HCT116 (cell line): ENCODE measurements around the gene OPN4. TPM values are rescaled to one million over a fixed set of nuclear protein-coding genes. Genes with fewer than 3 reads are reported as not detected.

ENCODE experiments used
- ATAC-seq: fragments of 200-7000 bp; cut with Tn5 transposase; 2 replicates; pipeline ENCODE4 v1.9.1; 2020; ENCODE audit warnings: mild to moderate bottlenecking, moderate library complexity
- BruUV-seq: library from RNA; stranded (reverse); fragments of 400-500 nt; replicated peaks from 2 replicates; lab custom pipeline; 2021; lab: Mats Ljungman, UMichigan
- CTCF ChIA-PET: fragments of 300-600 bp; sonication (Branson Sonifier 250); formaldehyde crosslinking; loops from one replicate; lab custom pipeline; 2021; ENCODE audit warnings: antibody characterized with exemption; lab: Charles Lee
- POLR2A ChIA-PET: fragments of 300-600, 350-600 bp; sonication (Branson Sonifier 250); formaldehyde crosslinking; loops from one replicate; lab custom pipeline; 2021; ENCODE audit warnings: antibody characterized with exemption; lab: Charles Lee
- RAD21 ChIA-PET, 2 experiments: fragments of 300-600 bp; sonication (Branson Sonifier 250); formaldehyde crosslinking; loops; one replicate each; lab custom pipeline; 2023; ENCODE audit warnings: low total read pairs in 2 of 2; ENCODE audit not compliant: uncharacterized antibody in 2 of 2, unreplicated experiment in 2 of 2, low non-redundant PET in 1 of 2; lab: Charles Lee
- DNase-seq: peaks from one replicate; pipeline ENCODE4 v3.0.0-alpha.2; 2010; ENCODE audit warnings: low read depth, low spot score
- H2AFZ ChIP-seq: fragments of 200-600 bp; shearing (Covaris generic), sonication (generic); 2 replicates; pipeline ENCODE4 v1.6.1; 2017; ENCODE audit warnings: low read depth, mixed run types, mixed read lengths, antibody characterized with exemption, low read length; ENCODE audit not compliant: poor library complexity, severe bottlenecking
- H3K27ac ChIP-seq: 2 replicates; pipeline ENCODE4 v1.5.1; 2012; ENCODE audit warnings: low read depth, low read length
- H3K27me3 ChIP-seq: fragments of 200-600 bp; sonication (generic); 2 replicates; pipeline ENCODE4 v1.6.1; 2016; ENCODE audit warnings: mixed run types, low read length, mixed read lengths; ENCODE audit not compliant: insufficient read depth
- H3K36me3 ChIP-seq, 2 experiments: fragments of 200-500 bp in 1 of 2; fragments of 200-600 bp in 1 of 2; sonication (Bioruptor generic) in 1 of 2; sonication (generic) in 1 of 2; 2 replicates each; pipeline versions ENCODE4 v1.5.1 to v1.6.1; 2014 to 2016; ENCODE audit warnings: low read length in 2 of 2, inconsistent platforms in 1 of 2, mixed read lengths in 1 of 2, mixed run types in 1 of 2; ENCODE audit not compliant: insufficient read depth in 2 of 2, control insufficient read depth in 1 of 2
- H3K4me1 ChIP-seq, 2 experiments: fragments of 200-600 bp in 1 of 2; sonication (generic) in 1 of 2; 2 replicates each; pipeline versions ENCODE4 v1.5.1 to v1.6.1; 2012 to 2017; ENCODE audit warnings: low read length in 2 of 2, inconsistent platforms in 1 of 2, mild to moderate bottlenecking in 1 of 2, mixed read lengths in 1 of 2, mixed run types in 1 of 2, moderate library complexity in 1 of 2; ENCODE audit not compliant: insufficient read depth in 2 of 2, control insufficient read depth in 1 of 2
- H3K4me2 ChIP-seq: fragments of 200-600 bp; sonication (generic); 2 replicates; pipeline ENCODE4 v1.6.1; 2017; ENCODE audit warnings: mixed run types, low read length, mixed read lengths
- H3K4me3 ChIP-seq, 2 experiments: fragments of 200-600 bp in 1 of 2; sonication (generic) in 1 of 2; replicated peaks in 1 of 2; 2 replicates each; pipeline ENCODE4 v1.5.1; 2011 to 2016; ENCODE audit warnings: low read length in 2 of 2, control low read depth in 1 of 2, low read depth in 1 of 2, mild to moderate bottlenecking in 1 of 2, mixed read lengths in 1 of 2, mixed run types in 1 of 2
- H3K79me2 ChIP-seq: fragments of 200-600 bp; sonication (generic); 2 replicates; pipeline ENCODE4 v1.6.1; 2017; ENCODE audit warnings: mild to moderate bottlenecking, mixed run types, low read length, moderate library complexity, mixed read lengths; ENCODE audit not compliant: insufficient read depth
- H3K9ac ChIP-seq: fragments of 200-600 bp; sonication (generic); 2 replicates; pipeline ENCODE4 v1.6.1; 2016; ENCODE audit warnings: low read length, mixed read lengths
- H3K9me2 ChIP-seq: fragments of 200-600 bp; sonication (generic), shearing (Covaris generic); 2 replicates; pipeline ENCODE4 v1.6.1; 2017; ENCODE audit warnings: mixed run types, mild to moderate bottlenecking, moderate library complexity; ENCODE audit not compliant: insufficient read depth
- H3K9me3 ChIP-seq, 2 experiments: fragments of 200-500 bp in 1 of 2; fragments of 200-600 bp in 1 of 2; sonication (Bioruptor generic) in 1 of 2; sonication (generic) in 1 of 2; 2 replicates each; pipeline ENCODE4 v1.6.1; 2014 to 2017; ENCODE audit warnings: low read length in 2 of 2, mixed read lengths in 2 of 2, inconsistent platforms in 1 of 2, low read depth in 1 of 2, mild to moderate bottlenecking in 1 of 2, mixed run types in 1 of 2, moderate library complexity in 1 of 2; ENCODE audit not compliant: control insufficient read depth in 1 of 2, insufficient read depth in 1 of 2
- H4K20me1 ChIP-seq: fragments of 200-600 bp; sonication (generic), shearing (Covaris generic); 2 replicates; pipeline ENCODE4 v1.6.1; 2017; ENCODE audit warnings: mixed run types, mild to moderate bottlenecking, moderate library complexity; ENCODE audit not compliant: insufficient read depth
- ATF3 ChIP-seq: IDR thresholded peaks from 2 replicates; pipeline ENCODE4 v1.6.1; 2012
- CBX3 ChIP-seq: IDR thresholded peaks from 2 replicates; pipeline ENCODE4 v1.6.1; 2012; ENCODE audit warnings: low read depth
- CEBPB ChIP-seq: IDR thresholded peaks from 2 replicates; pipeline ENCODE4 v1.6.1; 2012; ENCODE audit warnings: low read depth
- EGR1 ChIP-seq: IDR thresholded peaks from 2 replicates; pipeline ENCODE4 v1.6.1; 2012; ENCODE audit warnings: low read depth
- ELF1 ChIP-seq: IDR thresholded peaks from 2 replicates; pipeline ENCODE4 v1.6.1; 2012; ENCODE audit warnings: low read depth, borderline replicate concordance
- EZH2 ChIP-seq: fragments of 200-600 bp; sonication (generic); IDR thresholded peaks from 2 replicates; pipeline ENCODE4 v1.6.1; 2017; ENCODE audit warnings: antibody characterized with exemption, mixed run types
- EZH2phosphoT487 ChIP-seq: fragments of 200-600 bp; IDR thresholded peaks from 2 replicates; pipeline ENCODE4 v1.6.1; 2018; ENCODE audit warnings: antibody characterized with exemption, borderline replicate concordance
- FOSL1 ChIP-seq: IDR thresholded peaks from 2 replicates; pipeline ENCODE4 v1.6.1; 2012; ENCODE audit warnings: low read depth
- JUND ChIP-seq: IDR thresholded peaks from 2 replicates; pipeline ENCODE4 v1.6.1; 2012
- MAX ChIP-seq: IDR thresholded peaks from 2 replicates; pipeline ENCODE4 v1.6.1; 2012
- POLR2A ChIP-seq: IDR thresholded peaks from 2 replicates; pipeline ENCODE4 v1.7.0; 2011; ENCODE audit warnings: borderline replicate concordance; ENCODE audit not compliant: insufficient read depth, insufficient read length; ENCODE audit errors: extremely low read depth
- POLR2AphosphoS5 ChIP-seq: IDR thresholded peaks from 2 replicates; pipeline ENCODE4 v1.6.1; 2011; ENCODE audit warnings: mild to moderate bottlenecking, low read depth, low read length, moderate library complexity
- RAD21 ChIP-seq: IDR thresholded peaks from 2 replicates; pipeline ENCODE4 v1.6.1; 2012; ENCODE audit warnings: low read depth, mild to moderate bottlenecking
- REST ChIP-seq: IDR thresholded peaks from 2 replicates; pipeline ENCODE4 v1.6.1; 2012; ENCODE audit warnings: low read depth
- SIN3A ChIP-seq: IDR thresholded peaks from 2 replicates; pipeline ENCODE4 v1.6.1; 2012; ENCODE audit warnings: low read depth
- SP1 ChIP-seq: IDR thresholded peaks from 2 replicates; pipeline ENCODE4 v1.6.1; 2012; ENCODE audit warnings: low read depth
- SRF ChIP-seq: IDR thresholded peaks from 2 replicates; pipeline ENCODE4 v1.6.1; 2012; ENCODE audit warnings: low read depth
- TCF7L2 ChIP-seq: IDR thresholded peaks from 2 replicates; pipeline ENCODE4 v1.7.0; 2011; ENCODE audit warnings: borderline replicate concordance, inconsistent platforms; ENCODE audit not compliant: insufficient read depth, insufficient read length; ENCODE audit errors: extremely low read depth
- YY1 ChIP-seq: IDR thresholded peaks from 2 replicates; pipeline ENCODE4 v1.6.1; 2011; ENCODE audit warnings: low read length, low read depth, moderate library complexity, mild to moderate bottlenecking; ENCODE audit not compliant: insufficient replicate concordance; ENCODE audit errors: extremely low read depth
- ZFX ChIP-seq: fragments of 450-650 bp; IDR thresholded peaks from 2 replicates; pipeline ENCODE4 v1.6.1; 2017
- intact Hi-C: fragments of 100-400 bp; cut with micrococcal nuclease; formaldehyde crosslinking; loops from 2 replicates; pipeline ENCODE4 v1.10.0; 2022
- total RNA-seq: library from RNA; stranded (reverse); gene quantifications from one replicate; pipeline ENCODE4 v1.2.1, GENCODE V29; 2021; ENCODE audit not compliant: unreplicated experiment

The OPN4 gene
- total RNA-seq, 1 experiment from 2014 or later: not detected

DNA sequence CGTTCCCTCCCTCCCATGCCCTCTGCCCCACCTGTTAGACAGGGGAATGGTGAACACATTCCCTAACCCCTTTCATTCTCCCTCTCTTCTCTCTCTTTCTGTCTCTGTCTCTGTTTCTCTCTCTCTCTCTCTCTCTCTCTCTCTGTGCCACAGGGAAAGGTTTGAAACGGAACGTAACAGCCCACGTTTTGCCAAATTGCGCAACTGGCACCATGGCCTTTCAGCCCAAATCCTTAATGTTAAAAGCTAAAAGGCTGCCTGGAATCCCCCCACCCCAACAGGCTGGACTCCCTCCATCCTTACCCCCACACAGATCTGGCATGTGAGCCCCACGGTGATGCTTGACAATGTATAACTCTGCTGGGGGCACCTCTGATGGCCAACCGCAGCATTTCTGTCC, 44.8 kb downstream of the OPN4 start (continued):
- no peak for TF ChIP-seq SP1
- no peak for TF ChIP-seq ATF3
- TF ChIP-seq ZFX: no peak
- no peak for TF ChIP-seq TCF7L2
- no peak for TF ChIP-seq EGR1
- no peak for TF ChIP-seq YY1
- TF ChIP-seq SRF: no peak
- no peak for TF ChIP-seq SIN3A
- no peak for TF ChIP-seq MAX
- no peak for TF ChIP-seq EZH2
- no peak for TF ChIP-seq POLR2AphosphoS5
- TF ChIP-seq, all 23 proteins: peak for 0

DNA sequence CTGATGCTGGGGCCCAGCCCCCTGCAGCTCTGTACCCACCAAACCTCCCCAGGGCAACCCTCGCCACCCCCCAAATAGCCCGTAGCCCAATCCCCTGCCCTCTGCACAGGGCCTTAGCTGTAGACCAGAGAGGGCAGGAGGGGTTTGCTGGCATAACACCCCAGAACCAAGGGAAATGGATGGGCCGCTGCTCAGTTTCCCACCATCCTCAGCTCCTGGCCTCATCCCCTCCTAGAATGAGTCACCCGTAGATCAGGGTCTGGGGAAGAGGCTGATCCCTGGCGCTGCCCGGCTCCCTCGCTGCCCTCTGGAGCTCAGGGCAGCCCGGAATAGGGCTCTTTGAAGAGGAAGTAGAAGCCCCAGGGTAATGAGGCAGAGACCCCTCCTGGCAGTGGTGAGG, 45.2 kb downstream of the OPN4 start:
- no peak for DNase-seq
- TF ChIP-seq REST (no peak), RAD21 (no peak), MAX (no peak), EZH2phosphoT487 (no peak), EGR1 (no peak), TCF7L2 (no peak), SIN3A (no peak), JUND (no peak), POLR2A (no peak), ZFX (no peak), ELF1 (no peak), SRF (no peak), FOSL1 (no peak), POLR2AphosphoS5 (no peak), CBX3 (no peak), CEBPB (no peak), ATF3 (no peak)
- RAD21 ChIA-PET: no interaction called here
- Histone ChIP-seq H3K4me2 (no peak overlapping the region), H4K20me1 (no peaks in the 10 kb centered on the region), H3K9me3 (no peaks in the 10 kb centered on the region), H3K36me3 (no peaks in the 10 kb centered on the region), H3K27ac (no peak overlapping the region), H3K4me1 (no peaks in the 10 kb centered on the region), H3K27me3 (no peaks in the 10 kb centered on the region), H3K4me3 (no peak overlapping the region), H3K9ac (no peak overlapping the region), H2AFZ (no peak overlapping the region), H3K79me2 (no peaks in the 10 kb centered on the region), H3K9me2 (no peaks in the 10 kb centered on the region)
- POLR2A ChIA-PET: no interaction called here
- intact Hi-C loops: no loop called here
- CTCF ChIA-PET: no interaction called here
- no TSS peak for BruUV-seq
- no peak for ATAC-seq
